ENCODE results near the gene MOV10. TPM values are rescaled to one million over a fixed set of nuclear protein-coding genes. Genes with fewer than 3 reads are reported as not detected.
A peak's percentile ranks its signal among the peaks of the same experiment; 100 is the strongest.

The MOV10 gene
- polyA plus RNA-seq, 1 of the 3 experiments (the other 2 are of a cell fraction), result 87.4 TPM

- TF ChIP-seq USF2 (IDR thresholded peaks at IDR 0.05; ENCODE audit: borderline replicate concordance, low read depth, low read length) (no peak), EZH2phosphoT487 (IDR thresholded peaks at IDR 0.05; ENCODE audit: borderline replicate concordance, low read depth) (no peak), RCOR1 (IDR thresholded peaks at IDR 0.05; ENCODE audit: low read length) (no peak)
These were observed 37.7 kb downstream of the MOV10 start (continued) for GRCh38 chr1:112712191-112712590.

GRCh38 chr1:112712701-112713128, 38.3 kb downstream of the MOV10 start:
- Histone ChIP-seq H4K20me1 (ENCODE audit: insufficient read depth) (no peaks in the 10 kb centered on the region), H2AFZ (ENCODE audit: low read depth) (no peak overlapping the region), H3K4me3 (ENCODE audit: low read depth in 2 of 2, low read length in 1 of 2) (no peak overlapping the region), H3F3A (replicated peaks; ENCODE audit: insufficient read depth) (peaks cover 9% of the 10 kb centered on the region), H3K4me1 (ENCODE audit: control insufficient read depth in 1 of 2, insufficient read depth in 2 of 2, low read depth in 1 of 2, low read length in 1 of 2) (peaks cover 0 to 18% of the 10 kb centered on the region in 2 experiments; a peak in 1 of 4 replicates), H3K4me2 (no peak overlapping the region), H3K9ac (no peak overlapping the region), H3K27me3 (ENCODE audit: insufficient read depth) (no peaks in the 10 kb centered on the region), H3K9me2 (no peaks in the 10 kb centered on the region), H3K36me3 (replicated peaks in 1 of 2; ENCODE audit: control insufficient read depth in 1 of 2, insufficient read depth in 2 of 2, low read length in 1 of 2) (no peaks in the 10 kb centered on the region), H3K27ac (ENCODE audit: low read depth in 2 of 2, low read length in 1 of 2) (no peak overlapping the region), H3K79me2 (ENCODE audit: insufficient read depth) (no peaks in the 10 kb centered on the region), H3K9me3 (no peaks in the 10 kb centered on the region)
- TF ChIP-seq YY1 (IDR thresholded peaks at IDR 0.05; ENCODE audit: low read depth) (no peak), REST (IDR thresholded peaks at IDR 0.05; ENCODE audit: low read depth, low read length) (no peak)
- WGBS (ENCODE audit: low lambda C conversion rate), result 85% methylated on average over 9 of the region's 9 CpGs
- POLR2A ChIA-PET, result no interaction called here
- DNase-seq, result no peak
- CTCF ChIA-PET, result interaction anchor here (1.2 to 11.8 kb wide), 5 partner anchors 9 to 322 kb away, joined by 4 to 754 read pairs (median 32); no protein-coding TSS in a partner anchor

GRCh38 chr1:112713466-112714312, 39.2 kb downstream of the MOV10 start:
- no peak for DNase-seq
- CTCF ChIA-PET, result interaction anchor here (1.4 to 11.8 kb wide), 12 partner anchors 8 to 359 kb away, joined by 3 to 754 read pairs (median 28); partner anchors contain the start of genes LRIG2 and MOV10
- POLR2A ChIA-PET, result no interaction called here
- H3K4me2 ChIP-seq, result peak overlapping the region; percentile 96
- peaks cover 9% of the 10 kb centered on the region for H3F3A ChIP-seq (replicated peaks; ENCODE audit: insufficient read depth)
- peaks cover 0 to 20% of the 10 kb centered on the region in 2 experiments; a peak in 1 of 4 replicates for H3K4me1 ChIP-seq (ENCODE audit: control insufficient read depth in 1 of 2, insufficient read depth in 2 of 2, low read depth in 1 of 2, low read length in 1 of 2)
- no peaks in the 10 kb centered on the region for H3K27me3 ChIP-seq (ENCODE audit: insufficient read depth)
- no peak for TF ChIP-seq CHD2 (IDR thresholded peaks at IDR 0.05; ENCODE audit: low read length, partially characterized antibody)
- TF ChIP-seq ELF1 (IDR thresholded peaks at IDR 0.05), result no peak
- H3K9ac ChIP-seq, result peak overlapping the region; percentile 22; the same call in 1 of the 2 replicates
- no peaks in the 10 kb centered on the region for H3K9me3 ChIP-seq
- 85% methylated on average over 9 of the region's 14 CpGs for WGBS (ENCODE audit: low lambda C conversion rate)
- no peaks in the 10 kb centered on the region for H3K9me2 ChIP-seq
- peak overlapping the region; percentile 72 to 83 for H3K4me3 ChIP-seq (ENCODE audit: low read depth in 2 of 2, low read length in 1 of 2)
- H2AFZ ChIP-seq (ENCODE audit: low read depth), result peak overlapping the region; percentile 93; the same call in 1 of the 2 replicates
- H3K36me3 ChIP-seq (replicated peaks in 1 of 2; ENCODE audit: control insufficient read depth in 1 of 2, insufficient read depth in 2 of 2, low read length in 1 of 2), result no peaks in the 10 kb centered on the region
- H3K27ac ChIP-seq (ENCODE audit: low read depth in 2 of 2, low read length in 1 of 2), result no peak overlapping the region
- no peaks in the 10 kb centered on the region for H3K79me2 ChIP-seq (ENCODE audit: insufficient read depth)
- no peaks in the 10 kb centered on the region for H4K20me1 ChIP-seq (ENCODE audit: insufficient read depth)
